Measurements from ENCODE around the gene EMP2.

Gene EMP2

GRCh38 chr16:10490141-10490540, 90.3 kb downstream of the EMP2 start:
- no peak for DNase-seq (ENCODE audit: low read depth, low spot score)

GRCh38 chr16:10485698-10486382, 94.6 kb downstream of the EMP2 start:
- DNase-seq (ENCODE audit: low read depth, low spot score), result no peak

- no peak for DNase-seq (ENCODE audit: low read depth, low spot score)
These were observed 95.2 kb downstream of the EMP2 start for GRCh38 chr16:10485159-10485558.

- DNase-seq (ENCODE audit: low read depth, low spot score), result no peak
These were observed 100.2 kb downstream of the EMP2 start for GRCh38 chr16:10480151-10480550.
